ENCODE data around the gene TP53BP2.
"Not testable (repeated sequence)": the region's sequence is repeated elsewhere in the genome, so short reads cannot be mapped to it uniquely, and the experiment has no call there.

The TP53BP2 gene

GRCh38 chr1:223849352-223850254 lies 3.9 kb upstream of the TP53BP2 start:
- DNase-seq = no peak

GRCh38 chr1:223848536-223848935 lies 2.8 kb upstream of the TP53BP2 start:
- DNase-seq = no peak

GRCh38 chr1:223847781-223848345 lies 2.1 kb upstream of the TP53BP2 start:
- DNase-seq = no peak

- peak; percentile 81 for DNase-seq
These were observed 524 bp downstream of the TP53BP2 start for GRCh38 chr1:223845037-223845809.

GRCh38 chr1:223844787-223845036 lies 1.0 kb downstream of the TP53BP2 start:
- DNase-seq = peak; percentile 52

GRCh38 chr1:223843934-223844786 lies 1.6 kb downstream of the TP53BP2 start:
- DNase-seq = peak; percentile 56

- peak; percentile 39 for DNase-seq
These were observed 3.0 kb downstream of the TP53BP2 start for GRCh38 chr1:223842784-223843183.

- DNase-seq = not testable (repeated sequence)
These were observed 3.6 kb downstream of the TP53BP2 start for GRCh38 chr1:223841977-223842623.

GRCh38 chr1:223840254-223840653 lies 5.5 kb downstream of the TP53BP2 start:
- DNase-seq = no peak

- DNase-seq = no peak
These were observed 7.5 kb downstream of the TP53BP2 start for GRCh38 chr1:223838125-223838854.

- no peak for DNase-seq
These were observed 8.1 kb downstream of the TP53BP2 start for GRCh38 chr1:223837687-223838086.

GRCh38 chr1:223837206-223837605 lies 8.5 kb downstream of the TP53BP2 start:
- no peak for DNase-seq

- no peak for DNase-seq
These were observed 9.2 kb downstream of the TP53BP2 start for GRCh38 chr1:223836586-223836985.

- DNase-seq = peak; percentile 28
These were observed 10.0 kb downstream of the TP53BP2 start for GRCh38 chr1:223835754-223836153.

GRCh38 chr1:223834660-223835263 lies 11.0 kb downstream of the TP53BP2 start:
- peak; percentile 36 for DNase-seq

GRCh38 chr1:223833948-223834347 lies 11.8 kb downstream of the TP53BP2 start:
- DNase-seq = no peak

- peak; percentile 20 for DNase-seq
These were observed 13.2 kb downstream of the TP53BP2 start for GRCh38 chr1:223832637-223832943.

GRCh38 chr1:223831755-223832636 lies 13.8 kb downstream of the TP53BP2 start:
- DNase-seq = peak; percentile 48

- no peak for DNase-seq
These were observed 16.1 kb downstream of the TP53BP2 start for GRCh38 chr1:223829678-223830077.

GRCh38 chr1:223828162-223828848 lies 17.4 kb downstream of the TP53BP2 start:
- DNase-seq = no peak
